SK-N-SH (cell line): Measurements from ENCODE around the gene GARIN1A.

Experiments used
- EP300 ChIP-seq, 2 experiments: IDR thresholded peaks; 2 replicates each; pipeline versions ENCODE4 v1.4.0 to v1.6.1; 2012; ENCODE audit warnings: borderline replicate concordance in 1 of 2, low read depth in 1 of 2, low read length in 1 of 2
- POLR2AphosphoS5 ChIP-seq: IDR thresholded peaks from 2 replicates; pipeline ENCODE4 v1.6.1; 2012; ENCODE audit warnings: low read depth, low read length
- RAD21 ChIP-seq: IDR thresholded peaks from 2 replicates; pipeline ENCODE4 v1.6.1; 2012; ENCODE audit warnings: mild to moderate bottlenecking, low read length
- RFX5 ChIP-seq: IDR thresholded peaks from 2 replicates; pipeline ENCODE4 v1.6.1; 2012; ENCODE audit warnings: mild to moderate bottlenecking, improper control_type of control experiment, low read length
- TAF1 ChIP-seq: IDR thresholded peaks from 2 replicates; pipeline ENCODE4 v1.6.1; 2012; ENCODE audit warnings: low read depth, mild to moderate bottlenecking, low read length, moderate library complexity, borderline replicate concordance
- TF ChIP-seq, protein P1 (sequence below): fragments of 200-600 bp; sonication (generic); IDR thresholded peaks from 2 replicates; pipeline ENCODE4 v1.6.1; 2017; ENCODE audit warnings: antibody characterized with exemption, mild to moderate bottlenecking, moderate library complexity
- TF ChIP-seq, protein P2 (sequence below): IDR thresholded peaks from 2 replicates; pipeline ENCODE4; 2012

DNA sequence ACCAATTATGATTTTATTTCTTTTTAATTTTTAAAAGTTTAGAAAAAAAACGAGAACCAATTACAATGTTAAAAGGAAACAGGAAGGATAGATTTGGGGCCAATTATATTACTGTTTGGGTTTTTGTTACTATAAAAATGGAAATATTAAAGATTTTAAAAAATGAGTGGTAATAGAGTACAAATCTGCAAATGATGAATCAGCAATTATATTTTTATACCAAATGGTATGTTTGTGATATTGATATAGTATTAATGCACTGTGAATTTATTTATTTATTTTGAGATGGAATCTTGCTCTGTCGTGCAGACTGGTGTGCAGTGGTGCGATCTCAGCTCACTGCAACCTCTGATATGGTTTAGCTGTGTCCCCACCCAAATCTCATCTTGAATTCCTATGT, 11.5 kb upstream of the GARIN1A start:
- TF ChIP-seq, protein P1, sequence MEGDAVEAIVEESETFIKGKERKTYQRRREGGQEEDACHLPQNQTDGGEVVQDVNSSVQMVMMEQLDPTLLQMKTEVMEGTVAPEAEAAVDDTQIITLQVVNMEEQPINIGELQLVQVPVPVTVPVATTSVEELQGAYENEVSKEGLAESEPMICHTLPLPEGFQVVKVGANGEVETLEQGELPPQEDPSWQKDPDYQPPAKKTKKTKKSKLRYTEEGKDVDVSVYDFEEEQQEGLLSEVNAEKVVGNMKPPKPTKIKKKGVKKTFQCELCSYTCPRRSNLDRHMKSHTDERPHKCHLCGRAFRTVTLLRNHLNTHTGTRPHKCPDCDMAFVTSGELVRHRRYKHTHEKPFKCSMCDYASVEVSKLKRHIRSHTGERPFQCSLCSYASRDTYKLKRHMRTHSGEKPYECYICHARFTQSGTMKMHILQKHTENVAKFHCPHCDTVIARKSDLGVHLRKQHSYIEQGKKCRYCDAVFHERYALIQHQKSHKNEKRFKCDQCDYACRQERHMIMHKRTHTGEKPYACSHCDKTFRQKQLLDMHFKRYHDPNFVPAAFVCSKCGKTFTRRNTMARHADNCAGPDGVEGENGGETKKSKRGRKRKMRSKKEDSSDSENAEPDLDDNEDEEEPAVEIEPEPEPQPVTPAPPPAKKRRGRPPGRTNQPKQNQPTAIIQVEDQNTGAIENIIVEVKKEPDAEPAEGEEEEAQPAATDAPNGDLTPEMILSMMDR = no peak
- no peak for TF ChIP-seq RAD21
- TF ChIP-seq, protein P2, sequence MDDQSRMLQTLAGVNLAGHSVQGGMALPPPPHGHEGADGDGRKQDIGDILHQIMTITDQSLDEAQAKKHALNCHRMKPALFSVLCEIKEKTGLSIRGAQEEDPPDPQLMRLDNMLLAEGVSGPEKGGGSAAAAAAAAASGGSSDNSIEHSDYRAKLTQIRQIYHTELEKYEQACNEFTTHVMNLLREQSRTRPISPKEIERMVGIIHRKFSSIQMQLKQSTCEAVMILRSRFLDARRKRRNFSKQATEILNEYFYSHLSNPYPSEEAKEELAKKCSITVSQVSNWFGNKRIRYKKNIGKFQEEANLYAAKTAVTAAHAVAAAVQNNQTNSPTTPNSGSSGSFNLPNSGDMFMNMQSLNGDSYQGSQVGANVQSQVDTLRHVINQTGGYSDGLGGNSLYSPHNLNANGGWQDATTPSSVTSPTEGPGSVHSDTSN = no peak
- TF ChIP-seq POLR2AphosphoS5 = no peak
- TF ChIP-seq EP300 (IDR thresholded peaks at IDR 0.05; ENCODE audit: borderline replicate concordance in 1 of 2, low read depth in 1 of 2, low read length in 1 of 2) = no peak
- no peak for TF ChIP-seq RFX5
- TF ChIP-seq TAF1 = no peak
